Iris pigment epithelial cell (primary cell): Measurements from ENCODE around the gene REXO5.
A peak's percentile ranks its signal among the peaks of the same experiment; 100 is the strongest.
"Not testable (repeated sequence)": the region's sequence is repeated elsewhere in the genome, so short reads cannot be mapped to it uniquely, and the experiment has no call there.

ENCODE experiments used
- DNase-seq: peaks from one replicate; pipeline ENCODE4 v3.0.0-alpha.2; 2011; ENCODE audit warnings: low read depth

The REXO5 gene

DNA sequence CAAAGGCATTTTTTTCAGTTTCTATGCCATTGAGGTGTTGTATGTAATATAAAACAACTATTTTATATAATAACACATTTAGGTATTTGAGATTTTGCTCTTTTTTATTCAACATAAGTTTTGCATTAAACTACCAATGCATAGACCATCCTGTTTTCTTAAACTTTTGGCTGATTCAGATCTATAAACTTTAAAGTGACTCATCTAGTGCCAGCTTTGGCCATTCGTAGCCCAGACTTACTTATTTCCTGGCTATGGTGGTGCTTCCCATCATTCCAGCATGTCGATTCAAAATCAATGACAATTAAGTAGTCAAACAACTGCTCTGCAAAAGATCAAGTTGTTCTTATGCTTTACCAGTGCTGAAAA, 3.2 kb upstream of the REXO5 start:
- DNase-seq: no peak

DNA sequence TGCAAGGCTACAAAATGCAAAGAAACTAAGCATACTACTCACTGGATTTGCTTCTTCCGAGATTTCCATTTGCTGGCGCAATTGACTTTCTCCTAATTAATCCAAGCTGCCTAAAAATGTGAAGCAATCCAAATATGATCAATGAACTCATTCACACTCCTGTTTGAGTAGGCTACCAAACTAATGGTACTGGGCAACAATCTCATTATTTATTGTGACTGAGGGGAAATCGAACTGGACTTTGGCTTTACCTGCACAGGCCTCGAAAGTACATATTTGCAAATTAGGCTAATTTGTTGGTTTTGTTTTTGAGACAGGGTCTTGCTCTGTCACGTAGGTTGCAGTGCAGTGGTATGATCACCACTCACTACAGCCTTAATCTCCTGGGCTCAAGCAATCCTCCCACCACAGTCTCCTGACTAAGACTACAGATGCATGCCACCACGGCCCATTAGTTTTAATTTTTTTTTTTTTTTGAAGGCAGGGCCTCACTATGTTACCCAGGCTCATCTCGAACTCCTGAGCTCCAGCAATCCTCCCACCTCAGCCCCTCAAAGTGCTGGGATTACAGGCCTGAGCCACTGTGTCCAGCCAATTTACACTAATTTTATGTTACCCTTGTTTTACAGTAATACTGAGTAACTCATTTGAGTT, 2.6 kb upstream of the REXO5 start:
- no peak for DNase-seq

DNA sequence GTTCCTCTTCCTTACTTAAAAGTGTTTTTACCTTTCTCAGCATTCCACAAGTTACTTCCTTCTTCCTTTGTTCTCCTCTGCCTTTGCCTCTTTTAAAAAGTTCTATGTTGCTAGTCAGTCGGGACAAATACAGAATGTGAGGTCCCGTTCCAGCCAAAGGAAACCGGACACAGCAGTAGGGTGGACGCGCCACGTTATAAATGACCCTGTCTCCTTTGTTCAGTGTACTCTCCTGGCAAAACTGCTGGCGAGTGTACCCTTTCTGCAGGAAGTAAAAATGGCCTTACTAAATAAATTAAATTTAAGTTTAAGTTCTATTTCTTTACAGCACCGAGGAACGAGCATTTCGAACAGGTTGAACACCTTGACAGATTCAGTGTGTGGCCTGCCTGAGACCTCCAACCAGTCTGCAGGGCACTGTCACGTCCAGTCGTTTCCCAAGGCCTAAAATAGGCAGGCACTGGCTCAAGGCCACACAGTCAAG, 601 bp upstream of the REXO5 start:
- not testable (repeated sequence) for DNase-seq

DNA sequence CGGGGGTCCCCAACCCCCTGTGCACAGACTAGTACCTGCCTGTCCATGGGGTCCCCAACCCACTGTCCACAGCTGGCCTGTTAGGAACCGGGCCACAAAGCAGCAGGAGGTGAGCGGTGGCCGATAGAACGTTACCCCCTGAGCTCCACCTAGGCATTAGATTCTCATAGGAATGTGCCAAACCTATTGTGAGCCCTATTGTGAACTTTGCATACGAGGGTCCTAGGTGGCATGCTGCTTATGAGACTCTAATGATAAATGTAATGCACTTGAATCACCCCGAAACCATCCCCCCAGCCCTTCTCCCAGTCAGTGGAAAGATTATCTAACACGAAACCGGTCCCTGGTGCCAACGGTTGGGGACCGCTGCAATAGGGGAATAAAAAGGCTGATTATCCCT, 1.5 kb downstream of the REXO5 start:
- DNase-seq: no peak

DNA sequence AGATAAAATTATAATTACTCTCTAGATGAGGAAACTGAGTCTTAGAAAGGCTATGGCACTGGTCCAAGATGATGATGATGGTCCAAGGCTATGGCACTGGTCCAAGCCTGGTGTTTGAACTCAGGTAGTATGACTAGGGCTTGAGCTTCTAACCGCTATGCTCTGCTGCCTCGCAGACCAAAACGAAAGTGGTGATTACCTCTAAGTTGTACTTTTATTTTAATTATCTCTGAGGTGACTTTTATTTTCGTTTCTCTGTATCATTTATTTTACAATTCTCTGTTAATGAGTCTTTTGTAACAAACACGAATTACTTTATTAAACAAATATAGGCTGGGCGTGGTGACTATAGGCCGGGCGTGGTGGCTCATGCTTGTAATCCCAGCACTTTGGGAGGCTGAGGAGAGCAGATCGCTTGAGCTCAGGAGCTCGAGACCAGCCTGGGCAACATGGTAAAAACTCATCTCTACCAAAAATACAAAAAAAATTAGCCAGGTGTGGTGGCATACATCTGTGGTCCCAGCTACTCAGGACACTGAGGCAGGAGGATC, 5.6 kb downstream of the REXO5 start:
- no peak for DNase-seq

DNA sequence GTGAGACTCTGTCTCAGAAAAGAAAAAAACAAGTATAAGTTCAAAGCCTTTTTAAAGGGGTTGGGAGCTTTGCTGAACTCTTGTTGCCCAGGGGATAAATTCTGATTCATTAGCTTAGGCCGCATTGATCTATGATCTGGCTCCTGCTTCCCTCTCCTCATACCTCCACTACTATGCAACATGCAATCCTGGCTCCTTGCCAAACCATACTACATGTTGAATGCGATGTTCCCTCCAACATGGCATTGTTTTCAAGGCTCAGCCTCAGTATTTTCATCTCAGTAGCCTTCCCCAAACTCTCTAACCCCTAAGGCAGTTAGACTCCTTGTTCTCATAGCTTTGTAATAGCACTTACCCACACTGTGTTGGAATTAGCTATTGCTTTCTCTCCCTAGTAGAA, 6.2 kb downstream of the REXO5 start:
- no peak for DNase-seq

DNA sequence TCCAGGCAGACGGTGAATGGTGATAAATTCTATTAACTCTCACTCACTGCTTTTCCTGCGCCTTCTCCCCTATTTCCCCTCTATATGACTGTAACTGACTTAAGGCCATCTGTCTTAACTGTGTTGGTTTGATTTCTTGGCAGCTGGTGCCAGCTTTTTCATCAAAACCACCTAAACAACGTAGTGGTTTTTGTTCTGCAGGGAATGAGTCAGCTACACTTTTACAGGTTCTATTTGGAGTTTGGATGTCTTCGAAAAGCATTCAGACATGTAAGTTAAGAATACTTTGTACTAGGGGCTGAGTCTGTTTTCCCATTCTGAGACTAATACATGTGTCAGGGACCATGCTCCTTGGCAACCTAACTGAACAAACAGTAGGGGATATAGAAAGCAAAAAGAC, 8.5 kb downstream of the REXO5 start:
- peak; percentile 6 for DNase-seq

DNA sequence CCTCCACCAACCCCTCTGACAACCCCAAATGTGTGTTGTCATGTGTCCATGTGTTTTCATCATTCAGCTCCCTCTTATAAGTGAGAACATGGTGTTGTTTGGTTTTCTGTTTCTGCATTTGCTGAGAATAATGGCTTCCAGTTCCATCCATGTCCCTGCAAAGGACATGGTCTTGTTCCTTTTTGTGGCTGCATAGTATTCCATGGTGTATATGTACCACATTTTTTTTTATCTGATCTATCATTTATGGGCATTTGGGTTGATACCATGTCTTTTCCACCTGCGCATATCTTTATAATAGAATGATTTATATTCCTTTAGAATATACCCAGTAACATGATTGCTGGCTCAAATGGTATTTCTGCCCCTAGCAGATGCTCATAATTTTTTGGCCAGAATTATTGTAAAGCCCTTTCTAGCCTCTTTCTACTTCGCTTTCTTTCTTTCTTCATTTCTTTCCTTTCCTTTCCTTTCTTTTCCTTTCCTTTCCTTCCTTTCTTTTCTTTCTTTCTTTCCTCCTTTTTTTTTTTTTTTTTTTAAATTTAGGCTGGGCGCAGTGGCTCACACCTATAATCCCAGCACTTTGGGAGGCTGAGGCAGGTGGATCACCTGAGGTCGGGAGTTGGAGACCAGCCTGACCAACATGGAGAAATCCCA, 12.7 kb downstream of the REXO5 start:
- DNase-seq: no peak

DNA sequence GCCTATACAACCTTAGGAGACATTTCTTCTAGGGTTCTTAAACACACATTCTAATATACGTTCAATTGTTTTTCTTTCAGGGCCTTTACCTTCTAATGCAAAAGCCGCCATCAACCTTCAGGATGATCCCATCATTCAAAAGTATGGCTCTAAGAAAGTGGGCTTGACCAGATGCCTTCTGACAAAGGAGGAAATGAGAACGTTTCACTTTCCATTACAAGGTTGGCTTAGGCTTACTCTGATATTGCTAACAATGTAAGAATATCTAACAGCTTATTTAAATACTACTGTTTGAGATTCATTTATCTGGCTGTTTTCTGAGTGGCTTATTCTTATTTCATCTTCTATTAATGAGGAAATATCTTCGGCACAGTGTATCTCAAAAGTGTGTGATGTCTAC, 15.4 kb downstream of the REXO5 start:
- no peak for DNase-seq

DNA sequence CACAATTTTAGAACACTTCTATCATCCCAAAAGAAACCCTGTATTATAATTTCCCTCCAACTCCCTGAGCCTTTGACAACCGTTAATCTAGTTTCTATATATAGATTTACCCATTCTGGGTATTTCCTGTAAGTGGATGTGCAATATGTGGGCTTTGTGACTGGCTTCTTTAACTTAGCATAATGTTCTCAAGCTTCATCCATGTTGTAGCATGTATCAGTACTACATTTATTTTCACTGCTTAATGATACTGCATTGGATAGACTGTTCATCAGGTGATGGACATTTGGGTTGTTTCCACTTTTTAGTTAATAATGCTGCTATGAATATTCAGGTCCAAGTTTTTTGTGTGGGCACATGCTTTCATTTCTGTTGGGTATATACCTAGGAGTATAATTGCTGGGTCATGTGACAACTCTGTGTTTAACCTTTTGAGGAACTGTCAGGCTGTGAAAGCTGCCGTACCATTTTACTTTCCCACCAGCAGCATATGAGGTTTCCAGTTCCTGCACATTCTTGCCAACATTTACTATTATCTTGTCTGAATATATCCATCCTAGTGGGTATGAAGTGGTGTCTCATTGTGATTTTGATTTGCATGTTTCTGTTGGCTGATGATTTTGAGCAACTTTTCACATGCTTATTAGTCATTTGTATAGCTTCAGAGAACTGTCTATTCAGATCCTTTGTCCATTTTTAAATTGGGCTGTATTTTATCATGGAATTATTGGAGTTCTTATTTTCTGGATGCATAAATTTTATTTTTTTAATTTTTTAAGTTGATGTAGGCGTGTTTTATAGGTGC, 16.4 kb downstream of the REXO5 start:
- no peak for DNase-seq

DNA sequence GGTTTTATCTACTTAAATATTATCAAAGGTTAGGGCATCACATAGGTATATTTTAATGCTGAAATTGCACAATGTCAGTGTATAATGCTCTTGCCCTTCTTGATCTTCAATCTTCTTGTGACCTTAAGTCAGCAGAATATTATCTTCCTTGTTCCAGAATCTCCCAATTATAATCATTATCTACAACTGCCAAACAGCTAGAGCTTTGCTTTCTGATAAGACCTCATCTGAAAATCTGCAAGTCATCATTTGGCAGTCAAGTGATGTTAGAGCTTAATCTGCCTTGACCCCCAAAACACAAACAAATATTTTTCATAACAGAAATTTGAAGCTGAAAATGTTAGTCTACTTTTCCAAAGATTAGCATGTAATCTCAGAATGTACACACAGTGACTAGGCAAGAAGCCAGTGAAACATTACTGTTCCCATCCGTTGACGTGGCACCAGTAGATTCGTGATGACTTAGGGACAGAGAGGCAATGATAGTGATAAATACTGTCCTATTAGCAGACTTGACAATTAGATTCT, 19.8 kb downstream of the REXO5 start:
- DNase-seq: peak; percentile 33

DNA sequence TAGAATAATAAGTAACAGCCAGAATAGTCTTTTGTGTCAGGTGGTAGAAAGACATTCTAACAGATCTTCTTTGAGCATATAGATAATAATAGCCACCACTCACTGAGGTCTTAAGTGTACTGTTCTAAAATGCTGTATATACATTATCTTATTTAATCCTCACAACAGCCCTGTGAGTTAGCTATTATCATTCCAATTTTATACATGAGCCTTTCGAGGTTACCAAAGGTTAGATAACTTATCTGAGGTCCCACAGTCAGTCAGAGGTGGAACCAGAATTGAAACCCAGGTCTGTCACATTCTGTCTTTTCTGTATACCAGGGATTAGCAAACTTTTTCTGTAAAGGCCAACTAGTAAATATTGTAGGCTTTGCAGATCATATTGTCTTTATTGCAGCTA, 23.2 kb downstream of the REXO5 start:
- DNase-seq: no peak

DNA sequence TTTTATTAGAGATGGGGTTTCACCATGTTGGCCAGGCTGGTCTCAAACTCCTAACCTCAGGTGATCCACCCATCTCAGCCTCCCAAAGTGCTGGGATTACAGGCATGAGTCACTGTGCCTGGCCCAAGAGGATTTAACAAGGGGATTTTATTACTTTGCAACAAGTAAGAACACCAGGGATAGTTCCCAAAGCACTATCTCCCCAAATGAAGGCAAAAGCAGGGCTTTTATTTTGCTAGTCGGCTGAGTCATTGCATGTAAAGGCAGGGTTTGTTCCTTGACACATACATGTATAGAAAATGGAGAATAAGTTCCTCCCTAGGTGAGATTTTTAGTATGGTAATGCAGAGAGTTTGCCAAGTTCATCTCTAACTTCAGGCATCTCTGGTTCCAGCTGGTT, 24.0 kb downstream of the REXO5 start:
- DNase-seq: no peak

DNA sequence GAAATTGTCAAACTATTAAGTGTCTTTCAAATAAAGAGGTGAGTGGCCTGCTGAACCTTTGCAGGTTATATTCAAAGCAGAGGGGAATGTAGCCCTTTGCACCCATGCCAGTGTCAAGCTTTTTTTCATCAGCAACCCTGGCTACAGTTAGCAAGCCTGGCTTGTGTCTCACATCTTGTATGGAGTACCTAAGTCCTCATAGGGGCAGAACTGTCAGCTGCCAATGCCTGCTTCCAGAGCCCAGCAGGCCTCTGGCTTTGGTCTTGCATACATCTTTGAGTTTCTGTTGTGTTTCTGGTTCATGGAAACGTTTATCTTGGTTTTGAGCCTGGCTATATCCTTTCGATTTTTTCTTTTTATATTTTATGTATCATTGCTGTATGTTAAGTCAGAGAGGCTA, 26.8 kb downstream of the REXO5 start:
- DNase-seq: no peak

DNA sequence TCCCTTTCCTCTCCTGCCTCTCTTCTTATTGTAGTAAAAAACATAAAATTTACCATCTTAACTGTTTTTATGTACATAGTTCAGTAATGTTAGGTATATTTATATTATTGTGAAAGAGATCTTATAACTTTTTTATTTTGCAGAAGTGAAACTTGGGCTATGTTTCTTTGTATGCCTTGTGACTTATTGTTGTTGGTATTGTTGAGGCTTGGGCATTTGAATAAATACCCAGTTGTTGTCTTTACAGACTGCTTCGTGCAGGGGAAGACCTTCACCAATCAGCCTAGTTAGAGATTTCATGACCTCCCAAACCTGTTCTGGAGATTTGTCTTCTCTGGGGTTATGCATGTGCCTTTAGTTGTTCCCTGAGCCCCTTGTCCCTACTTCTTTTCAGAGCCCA, 31.9 kb downstream of the REXO5 start:
- no peak for DNase-seq

DNA sequence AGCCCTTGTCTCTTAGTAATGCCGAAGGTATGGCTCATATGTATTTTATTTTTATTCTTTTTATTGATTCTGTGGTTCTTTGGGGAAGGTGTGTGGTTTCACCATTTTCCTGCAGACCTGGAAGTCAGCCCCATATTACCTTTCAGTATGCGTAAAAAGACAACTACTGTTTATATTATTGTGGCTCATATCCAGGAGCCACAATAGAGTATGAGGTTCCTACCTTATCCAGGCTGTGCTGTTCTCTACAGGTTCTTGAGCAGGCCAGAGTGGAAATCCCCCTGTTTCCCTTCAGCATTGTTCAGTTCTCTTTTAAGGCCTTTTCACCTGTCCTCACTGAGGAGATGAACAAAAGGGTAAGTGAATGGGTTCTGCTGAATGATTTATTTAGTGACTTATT, 33.2 kb downstream of the REXO5 start:
- no peak for DNase-seq

DNA sequence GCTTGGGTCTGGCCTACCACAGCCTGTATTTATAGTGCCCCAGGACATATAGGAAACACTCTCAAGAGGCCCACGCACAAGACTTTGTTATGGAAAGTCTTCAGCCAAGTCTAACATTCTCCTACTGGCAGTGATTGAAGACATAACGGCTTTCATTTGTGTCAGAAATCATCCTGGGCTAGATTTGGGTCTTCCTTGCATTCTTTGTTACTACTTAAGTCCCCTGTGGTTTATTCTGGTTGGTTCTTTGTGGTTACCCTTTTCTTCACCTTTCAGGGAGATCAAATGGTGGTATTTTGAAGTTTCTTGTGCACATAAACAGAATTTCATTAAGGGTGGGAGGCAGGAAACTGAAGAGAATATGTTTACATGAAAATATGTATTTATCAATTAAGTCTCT, 37.7 kb downstream of the REXO5 start:
- DNase-seq: peak; percentile 21

DNA sequence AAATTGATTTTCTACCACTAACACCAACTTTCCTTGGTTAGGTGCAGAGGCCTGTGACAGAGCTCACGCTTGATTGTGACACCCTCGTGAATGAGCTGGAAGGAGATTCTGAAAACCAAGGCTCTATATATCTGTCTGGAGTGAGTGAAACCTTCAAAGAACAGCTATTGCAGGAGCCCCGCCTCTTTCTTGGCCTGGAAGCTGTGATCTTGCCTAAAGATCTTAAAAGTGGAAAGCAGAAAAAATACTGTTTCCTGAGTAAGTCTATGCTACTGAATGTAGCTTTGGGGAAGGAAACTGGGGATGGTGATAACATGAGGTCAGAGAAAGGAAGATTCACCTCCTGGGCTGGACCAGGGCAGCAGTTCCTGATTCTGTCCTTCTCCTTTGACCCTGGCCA, 38.3 kb downstream of the REXO5 start:
- DNase-seq: no peak

DNA sequence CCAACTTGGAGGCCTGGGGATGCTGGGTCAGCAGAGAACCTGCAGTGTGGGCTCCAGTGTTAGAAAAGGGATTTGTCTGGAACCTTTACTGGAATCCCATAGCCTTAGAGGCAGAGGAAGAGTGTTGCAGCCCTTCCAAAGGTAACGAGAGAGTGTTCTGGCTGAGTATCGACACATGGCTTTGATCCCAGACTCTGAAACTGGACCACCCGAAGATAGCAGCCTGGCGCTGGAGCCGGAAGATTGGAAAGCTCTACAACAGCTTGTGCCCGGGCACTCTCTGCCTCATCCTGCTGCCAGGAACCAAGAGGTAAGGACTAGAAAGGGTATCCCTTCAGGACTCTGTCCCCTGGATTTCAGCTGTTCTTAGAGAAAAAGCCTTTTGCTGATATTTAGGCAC, 39.7 kb downstream of the REXO5 start:
- DNase-seq: no peak

DNA sequence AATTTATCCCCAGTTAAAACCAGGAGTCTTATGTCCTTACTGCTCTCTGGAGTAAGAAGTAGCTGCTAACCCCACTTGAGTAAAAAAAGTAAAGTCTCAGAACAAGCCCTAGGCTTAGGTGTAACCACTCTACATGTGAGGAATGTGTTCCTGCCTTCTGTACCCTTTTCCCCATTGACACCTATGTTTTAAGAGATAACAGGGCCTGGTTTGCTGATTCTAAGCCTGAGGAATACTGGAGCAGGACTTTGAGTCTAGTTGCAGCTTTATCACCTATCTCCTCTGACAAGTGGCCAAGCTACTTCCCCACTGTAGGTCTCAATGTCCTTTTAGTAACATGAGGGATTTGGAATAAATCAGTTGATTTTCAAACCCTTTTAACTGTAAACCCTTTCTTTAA, 40.2 kb downstream of the REXO5 start:
- no peak for DNase-seq

DNA sequence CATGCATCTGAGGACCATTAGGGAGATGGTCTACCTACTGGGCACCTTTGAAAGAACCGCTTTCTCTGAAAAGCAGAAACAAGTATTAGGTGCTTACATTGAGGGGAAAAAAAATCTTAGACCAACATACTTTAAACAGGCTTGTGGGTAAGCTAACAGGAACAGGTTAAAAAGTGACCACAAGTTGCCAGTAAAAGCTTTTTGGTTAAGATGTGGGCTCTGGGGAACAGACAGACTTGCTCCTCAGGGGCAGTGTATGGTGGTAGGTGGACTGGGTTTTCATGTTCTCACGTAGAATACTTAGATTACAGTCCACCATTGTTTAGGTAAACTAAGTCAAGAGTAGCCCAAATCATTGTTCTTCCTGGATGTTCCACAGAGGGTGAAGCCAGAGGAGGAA, 41.2 kb downstream of the REXO5 start:
- no peak for DNase-seq

DNA sequence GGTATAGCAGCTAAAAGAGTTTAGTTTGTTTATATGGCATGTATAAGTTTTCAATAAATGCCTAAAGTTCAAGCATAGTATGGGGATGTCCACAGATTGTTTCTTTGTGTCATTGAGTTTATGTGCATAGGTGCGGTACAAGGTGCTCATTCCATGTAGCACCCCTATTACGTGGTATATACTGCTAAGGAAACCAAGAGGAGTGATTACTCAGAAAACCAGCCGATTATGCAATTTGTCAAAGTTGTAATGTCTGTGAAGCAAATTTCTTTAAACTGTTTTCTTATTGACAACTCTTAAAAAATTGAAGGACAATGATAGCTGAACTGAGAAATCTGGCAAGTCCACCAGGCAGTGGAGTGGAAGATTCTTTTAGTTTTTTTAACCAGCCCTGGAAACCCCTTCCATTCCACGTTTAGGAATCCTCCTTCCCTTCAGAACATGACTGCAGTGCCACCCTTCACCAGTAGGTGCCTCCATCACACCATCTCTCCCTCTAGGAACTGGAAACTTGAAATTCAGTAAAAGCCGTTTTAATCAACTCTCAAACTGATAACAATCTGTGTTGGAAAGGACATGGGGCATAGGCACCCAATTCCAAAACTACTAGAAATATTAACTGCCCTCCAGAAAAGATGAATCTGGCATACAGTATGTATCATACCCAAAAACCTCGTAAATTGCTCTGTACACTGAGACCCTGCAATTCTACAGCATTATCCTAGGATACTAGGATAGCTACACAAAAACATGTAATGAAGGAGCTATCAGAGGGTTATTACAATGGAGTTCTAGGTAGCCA, 43.5 kb downstream of the REXO5 start:
- peak; percentile 65 for DNase-seq
